Vagina (tissue), 2 donors: ENCODE measurements around the gene MYL7.
"Not testable (repeated sequence)": the region's sequence is repeated elsewhere in the genome, so short reads cannot be mapped to it uniquely, and the experiment has no call there.

Source experiments
- CTCF ChIP-seq, 3 experiments: fragments of 450-650 bp in 2 of 3; fragments of 200-600 bp in 1 of 3; sonication (generic) in 1 of 3; IDR thresholded peaks; one replicate each; pipeline ENCODE4 v1.5.1; 2017 to 2019; ENCODE audit warnings: antibody characterized with exemption in 3 of 3, mild to moderate bottlenecking in 2 of 3, moderate library complexity in 2 of 3
- POLR2A ChIP-seq, 2 donors: fragments of 450-650 bp; IDR thresholded peaks; one replicate each; pipeline ENCODE4 v1.6.1; 2017; ENCODE audit warnings: antibody characterized with exemption in 2 of 2, mild to moderate bottlenecking in 2 of 2, moderate library complexity in 2 of 2
- POLR2AphosphoS5 ChIP-seq, 2 donors: sonication (generic); formaldehyde crosslinking; IDR thresholded peaks; one replicate each; pipeline ENCODE4 v1.9.0; 2017; ENCODE audit warnings: antibody characterized with exemption in 2 of 2, mild to moderate bottlenecking in 2 of 2, low read depth in 1 of 2; ENCODE audit not compliant: insufficient read depth in 1 of 2

- not testable (repeated sequence) for TF ChIP-seq CTCF (IDR thresholded peaks at IDR 0.05); POLR2A (IDR thresholded peaks at IDR 0.05); POLR2AphosphoS5 (IDR thresholded peaks at IDR 0.05; ENCODE audit: insufficient read depth in 1 of 2, low read depth in 1 of 2)
Measured at GRCh38 chr7:44174694-44174948, 33.5 kb upstream of the MYL7 start.
